Measurements from ENCODE around the gene LSAMP. TPM values are rescaled to one million over a fixed set of nuclear protein-coding genes. Genes with fewer than 3 reads are reported as not detected.

LSAMP gene
- total RNA-seq, 1 experiment from 2014 or later: 10.1 TPM

- Histone ChIP-seq H3K27ac (ENCODE audit: low read depth, low read length, poor library complexity, severe bottlenecking) (no peak overlapping the region), H3K27me3 (replicated peaks; ENCODE audit: insufficient read depth, low read depth, low read length, poor library complexity) (no peaks in the 10 kb centered on the region), H3K36me3 (ENCODE audit: insufficient read depth, low read length, poor library complexity, severe bottlenecking) (no peaks in the 10 kb centered on the region), H3K4me3 (ENCODE audit: low read depth, low read length, poor library complexity, severe bottlenecking) (no peak overlapping the region), H3K4me1 (ENCODE audit: insufficient read depth, low read length, poor library complexity, severe bottlenecking) (no peaks in the 10 kb centered on the region), H3K9me3 (ENCODE audit: low read depth, low read length, poor library complexity, severe bottlenecking) (no peaks in the 10 kb centered on the region)
- intact Hi-C loops (cut with micrococcal nuclease; ENCODE audit: unreplicated experiment): no loop called here
- CTCF ChIA-PET: no interaction called here
- no peak for DNase-seq (ENCODE audit: low spot score)
- POLR2A ChIA-PET (ENCODE audit: low non-redundant PET): no interaction called here
- BruUV-seq (replicated peaks): no TSS peak
- no peak for TF ChIP-seq EZH2 (IDR thresholded peaks at IDR 0.05; ENCODE audit: borderline replicate concordance, low read depth, low read length, poor library complexity, severe bottlenecking)
- TF ChIP-seq, protein P1, sequence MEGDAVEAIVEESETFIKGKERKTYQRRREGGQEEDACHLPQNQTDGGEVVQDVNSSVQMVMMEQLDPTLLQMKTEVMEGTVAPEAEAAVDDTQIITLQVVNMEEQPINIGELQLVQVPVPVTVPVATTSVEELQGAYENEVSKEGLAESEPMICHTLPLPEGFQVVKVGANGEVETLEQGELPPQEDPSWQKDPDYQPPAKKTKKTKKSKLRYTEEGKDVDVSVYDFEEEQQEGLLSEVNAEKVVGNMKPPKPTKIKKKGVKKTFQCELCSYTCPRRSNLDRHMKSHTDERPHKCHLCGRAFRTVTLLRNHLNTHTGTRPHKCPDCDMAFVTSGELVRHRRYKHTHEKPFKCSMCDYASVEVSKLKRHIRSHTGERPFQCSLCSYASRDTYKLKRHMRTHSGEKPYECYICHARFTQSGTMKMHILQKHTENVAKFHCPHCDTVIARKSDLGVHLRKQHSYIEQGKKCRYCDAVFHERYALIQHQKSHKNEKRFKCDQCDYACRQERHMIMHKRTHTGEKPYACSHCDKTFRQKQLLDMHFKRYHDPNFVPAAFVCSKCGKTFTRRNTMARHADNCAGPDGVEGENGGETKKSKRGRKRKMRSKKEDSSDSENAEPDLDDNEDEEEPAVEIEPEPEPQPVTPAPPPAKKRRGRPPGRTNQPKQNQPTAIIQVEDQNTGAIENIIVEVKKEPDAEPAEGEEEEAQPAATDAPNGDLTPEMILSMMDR (conservative IDR thresholded peaks at IDR 0.05; ENCODE audit: low read depth, low read length): no peak
These were observed 394.9 kb downstream of the LSAMP start for GRCh38 chr3:116050311-116050915.

- H3K4me3 ChIP-seq (ENCODE audit: low read depth, low read length, poor library complexity, severe bottlenecking): no peak overlapping the region
- no peak for DNase-seq (ENCODE audit: low spot score)
- no TSS peak for BruUV-seq (replicated peaks)
- no peak overlapping the region for H3K27ac ChIP-seq (ENCODE audit: low read depth, low read length, poor library complexity, severe bottlenecking)
- CTCF ChIA-PET: no interaction called here
- no peaks in the 10 kb centered on the region for H3K27me3 ChIP-seq (replicated peaks; ENCODE audit: insufficient read depth, low read depth, low read length, poor library complexity)
- intact Hi-C loops (cut with micrococcal nuclease; ENCODE audit: unreplicated experiment): no loop called here
- no peaks in the 10 kb centered on the region for H3K36me3 ChIP-seq (ENCODE audit: insufficient read depth, low read length, poor library complexity, severe bottlenecking)
- no peaks in the 10 kb centered on the region for H3K4me1 ChIP-seq (ENCODE audit: insufficient read depth, low read length, poor library complexity, severe bottlenecking)
- TF ChIP-seq, protein P1 (conservative IDR thresholded peaks at IDR 0.05; ENCODE audit: low read depth, low read length): no peak
- no peak for TF ChIP-seq EZH2 (IDR thresholded peaks at IDR 0.05; ENCODE audit: borderline replicate concordance, low read depth, low read length, poor library complexity, severe bottlenecking)
- no peaks in the 10 kb centered on the region for H3K9me3 ChIP-seq (ENCODE audit: low read depth, low read length, poor library complexity, severe bottlenecking)
- POLR2A ChIA-PET (ENCODE audit: low non-redundant PET): no interaction called here
These were observed 396.3 kb downstream of the LSAMP start for GRCh38 chr3:116048991-116049390.

DNA sequence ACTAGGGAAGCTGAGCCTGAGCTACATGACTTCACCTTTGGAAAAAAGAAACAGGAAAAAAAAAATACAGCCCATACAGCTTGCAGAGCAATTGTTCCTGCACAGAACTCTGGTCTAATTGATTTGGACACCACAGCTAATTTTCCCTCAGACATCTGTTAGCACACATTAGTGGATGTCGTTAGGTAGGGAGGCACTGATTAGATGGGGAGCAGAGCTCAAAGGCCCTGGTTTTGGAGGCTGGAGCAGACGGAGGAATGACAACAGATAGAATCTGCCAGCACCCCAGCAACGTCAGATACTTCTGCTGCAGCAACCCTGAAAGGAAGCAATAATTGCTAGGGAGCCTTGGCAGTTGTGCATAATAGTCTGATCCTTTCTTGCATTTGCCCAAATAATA, 398.9 kb downstream of the LSAMP start:
- DNase-seq (ENCODE audit: low spot score): no peak

More for the DNA sequence above, 398.9 kb downstream of the LSAMP start:
- no peak for TF ChIP-seq EZH2 (IDR thresholded peaks at IDR 0.05; ENCODE audit: borderline replicate concordance, low read depth, low read length, poor library complexity, severe bottlenecking)
- TF ChIP-seq, protein P1 (conservative IDR thresholded peaks at IDR 0.05; ENCODE audit: low read depth, low read length): no peak
- Histone ChIP-seq H3K36me3 (ENCODE audit: insufficient read depth, low read length, poor library complexity, severe bottlenecking) (no peaks in the 10 kb centered on the region), H3K27me3 (replicated peaks; ENCODE audit: insufficient read depth, low read depth, low read length, poor library complexity) (no peaks in the 10 kb centered on the region), H3K4me3 (ENCODE audit: low read depth, low read length, poor library complexity, severe bottlenecking) (no peak overlapping the region), H3K9me3 (ENCODE audit: low read depth, low read length, poor library complexity, severe bottlenecking) (no peaks in the 10 kb centered on the region), H3K4me1 (ENCODE audit: insufficient read depth, low read length, poor library complexity, severe bottlenecking) (no peaks in the 10 kb centered on the region), H3K27ac (ENCODE audit: low read depth, low read length, poor library complexity, severe bottlenecking) (no peak overlapping the region)
- CTCF ChIA-PET: no interaction called here
- intact Hi-C loops (cut with micrococcal nuclease; ENCODE audit: unreplicated experiment): no loop called here
- no TSS peak for BruUV-seq (replicated peaks)
- POLR2A ChIA-PET (ENCODE audit: low non-redundant PET): no interaction called here

All from A673 (cell line).